ENCODE results near the gene NOS2. TPM values are rescaled to one million over a fixed set of nuclear protein-coding genes. Genes with fewer than 3 reads are reported as not detected.
"Not testable (repeated sequence)": the region's sequence is repeated elsewhere in the genome, so short reads cannot be mapped to it uniquely, and the experiment has no call there.

Gene NOS2
- total RNA-seq, 1 experiment from 2014 or later = not detected

DNA sequence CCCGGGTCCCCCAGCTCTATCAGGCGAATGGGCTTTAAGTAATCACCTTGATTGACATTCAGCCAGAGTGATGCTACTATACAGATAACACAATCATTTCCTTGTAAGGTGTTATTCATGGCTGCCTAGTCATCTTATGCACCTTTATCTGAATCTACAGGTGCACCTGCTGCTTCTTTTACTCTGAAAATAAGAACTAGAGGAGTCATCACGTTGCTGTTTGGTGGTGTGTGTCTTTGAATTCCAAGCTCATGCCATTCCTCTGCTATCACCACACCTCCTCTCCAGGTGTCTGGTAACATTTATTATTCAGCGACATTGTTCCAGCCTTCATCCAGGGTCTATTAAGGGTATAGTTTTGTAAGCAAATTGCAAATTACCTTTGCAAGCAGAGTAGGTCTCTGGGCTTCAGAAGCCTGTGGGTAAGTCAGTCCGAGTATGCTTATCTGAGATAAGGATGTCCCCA lies 51.9 kb downstream of the NOS2 start:
- Histone ChIP-seq H3K27ac (no peak overlapping the region), H3K9me2 (ENCODE audit: insufficient read depth) (no peaks in the 10 kb centered on the region), H3F3A (ENCODE audit: insufficient read depth, low read depth) (no peaks in the 10 kb centered on the region), H3K4me2 (no peak overlapping the region), H2AFZ (no peak overlapping the region), H3K36me3 (ENCODE audit: low read depth) (no peaks in the 10 kb centered on the region), H3K4me1 (replicated peaks; ENCODE audit: insufficient read depth) (no peaks in the 10 kb centered on the region), H3K27me3 (ENCODE audit: insufficient read depth, low read depth) (no peaks in the 10 kb centered on the region), H3K4me3 (no peak overlapping the region), H3K79me2 (ENCODE audit: low read depth) (no peaks in the 10 kb centered on the region), H4K20me1 (ENCODE audit: insufficient read depth) (no peaks in the 10 kb centered on the region), H3K9me3 (ENCODE audit: insufficient read depth, low read depth) (no peaks in the 10 kb centered on the region)
- CTCF ChIA-PET = interaction anchor here (0.6 kb wide), 1 partner anchor 188 kb away, joined by 3 read pairs; no protein-coding TSS in a partner anchor
- no TSS peak for BruUV-seq (replicated peaks)
- DNase-seq = no peak
- TF ChIP-seq EZH2 (IDR thresholded peaks at IDR 0.05; ENCODE audit: low read depth) = no peak
- TF ChIP-seq, protein P1, sequence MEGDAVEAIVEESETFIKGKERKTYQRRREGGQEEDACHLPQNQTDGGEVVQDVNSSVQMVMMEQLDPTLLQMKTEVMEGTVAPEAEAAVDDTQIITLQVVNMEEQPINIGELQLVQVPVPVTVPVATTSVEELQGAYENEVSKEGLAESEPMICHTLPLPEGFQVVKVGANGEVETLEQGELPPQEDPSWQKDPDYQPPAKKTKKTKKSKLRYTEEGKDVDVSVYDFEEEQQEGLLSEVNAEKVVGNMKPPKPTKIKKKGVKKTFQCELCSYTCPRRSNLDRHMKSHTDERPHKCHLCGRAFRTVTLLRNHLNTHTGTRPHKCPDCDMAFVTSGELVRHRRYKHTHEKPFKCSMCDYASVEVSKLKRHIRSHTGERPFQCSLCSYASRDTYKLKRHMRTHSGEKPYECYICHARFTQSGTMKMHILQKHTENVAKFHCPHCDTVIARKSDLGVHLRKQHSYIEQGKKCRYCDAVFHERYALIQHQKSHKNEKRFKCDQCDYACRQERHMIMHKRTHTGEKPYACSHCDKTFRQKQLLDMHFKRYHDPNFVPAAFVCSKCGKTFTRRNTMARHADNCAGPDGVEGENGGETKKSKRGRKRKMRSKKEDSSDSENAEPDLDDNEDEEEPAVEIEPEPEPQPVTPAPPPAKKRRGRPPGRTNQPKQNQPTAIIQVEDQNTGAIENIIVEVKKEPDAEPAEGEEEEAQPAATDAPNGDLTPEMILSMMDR (conservative IDR thresholded peaks at IDR 0.05) = 0 out of 2 replicates have a peak, but pooled peaks have one; percentile 3
- intact Hi-C loops (cut with micrococcal nuclease; ENCODE audit: unreplicated experiment) = no loop called here
- POLR2A ChIA-PET (ENCODE audit: unreplicated experiment) = no interaction called here

DNA sequence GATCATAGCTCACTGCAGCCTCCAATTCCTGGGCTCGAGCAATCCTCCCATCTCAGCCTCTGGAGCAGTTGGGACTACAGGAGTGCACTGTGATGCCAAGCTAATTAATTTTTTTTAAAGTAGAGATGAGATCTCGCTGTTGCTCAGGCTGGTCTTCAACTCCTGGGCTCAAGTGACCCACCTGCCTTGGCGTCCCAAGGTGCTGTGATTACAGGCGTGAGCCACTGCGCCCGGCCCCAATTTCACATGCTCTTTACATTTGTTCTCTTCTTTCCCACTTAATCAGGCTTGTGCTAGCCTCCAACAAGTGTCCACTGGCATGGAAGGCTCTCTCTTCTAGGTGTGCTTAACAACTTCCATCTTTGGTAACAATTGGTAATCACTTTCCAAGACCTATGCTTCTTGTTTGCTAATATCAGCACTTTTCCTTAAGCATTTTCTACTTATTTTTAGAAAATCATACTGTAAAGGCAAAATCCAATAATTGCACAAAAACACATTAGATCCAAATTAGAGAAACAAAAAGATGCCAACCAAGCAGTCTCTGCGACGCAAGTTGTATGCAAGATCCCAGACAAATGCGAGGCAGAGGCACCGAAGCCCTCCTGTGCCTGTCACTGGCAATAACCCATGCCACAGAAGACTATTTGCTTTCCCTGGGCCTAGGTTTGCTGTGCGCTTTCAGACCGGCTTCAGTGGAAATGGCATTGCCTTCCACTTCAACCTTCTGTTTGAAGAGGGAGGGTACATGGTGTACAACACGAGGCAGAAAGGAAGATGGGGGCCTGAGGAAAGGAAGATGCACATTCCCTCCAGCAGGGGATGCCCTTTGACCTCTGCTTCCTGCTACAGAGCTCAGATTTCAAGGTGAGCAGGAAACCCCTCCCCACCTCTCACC lies 52.6 kb downstream of the NOS2 start:
- intact Hi-C loops (cut with micrococcal nuclease; ENCODE audit: unreplicated experiment) = no loop called here
- Histone ChIP-seq H3K4me1 (replicated peaks; ENCODE audit: insufficient read depth) (no peaks in the 10 kb centered on the region), H3K9me2 (ENCODE audit: insufficient read depth) (no peaks in the 10 kb centered on the region), H3K79me2 (ENCODE audit: low read depth) (no peaks in the 10 kb centered on the region), H4K20me1 (ENCODE audit: insufficient read depth) (no peaks in the 10 kb centered on the region), H3K27me3 (ENCODE audit: insufficient read depth, low read depth) (no peaks in the 10 kb centered on the region), H3K36me3 (ENCODE audit: low read depth) (no peaks in the 10 kb centered on the region), H3K4me2 (no peak overlapping the region), H3K9me3 (ENCODE audit: insufficient read depth, low read depth) (no peaks in the 10 kb centered on the region), H3F3A (ENCODE audit: insufficient read depth, low read depth) (no peaks in the 10 kb centered on the region), H3K27ac (no peak overlapping the region), H3K4me3 (no peak overlapping the region), H2AFZ (no peak overlapping the region)
- no peak for DNase-seq
- TF ChIP-seq, protein P1 (conservative IDR thresholded peaks at IDR 0.05) = peak; percentile 57
- TF ChIP-seq EZH2 (IDR thresholded peaks at IDR 0.05; ENCODE audit: low read depth) = no peak
- POLR2A ChIA-PET (ENCODE audit: unreplicated experiment) = no interaction called here
- BruUV-seq (replicated peaks) = no TSS peak
- CTCF ChIA-PET = interaction anchor here (0.6 kb wide), 1 partner anchor 188 kb away, joined by 3 read pairs; no protein-coding TSS in a partner anchor

DNA sequence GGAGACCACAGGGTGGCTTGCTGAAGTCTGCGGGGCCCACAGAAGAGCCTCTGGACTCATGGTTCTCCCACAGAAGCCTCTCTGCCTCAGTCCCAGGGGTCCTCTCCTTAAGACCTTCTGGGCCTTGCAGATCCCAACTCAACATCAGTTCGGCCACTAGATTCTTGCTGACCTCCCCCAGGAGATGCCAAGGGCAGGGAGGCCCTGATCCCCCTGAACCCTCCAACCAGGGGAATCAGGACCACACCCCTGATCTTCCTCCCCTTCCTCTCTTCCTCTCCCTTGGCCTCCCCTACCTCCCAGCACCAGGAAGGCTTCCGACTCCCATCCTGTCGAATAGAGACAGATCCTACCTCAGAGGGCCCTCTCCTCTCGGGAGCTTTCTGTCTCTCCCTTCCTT lies 53.4 kb downstream of the NOS2 start:
- H2AFZ ChIP-seq = no peak overlapping the region
- H3K27ac ChIP-seq = no peak overlapping the region
- no peaks in the 10 kb centered on the region for H3K9me3 ChIP-seq (ENCODE audit: insufficient read depth, low read depth)
- no peaks in the 10 kb centered on the region for H3K4me1 ChIP-seq (replicated peaks; ENCODE audit: insufficient read depth)
- H3K27me3 ChIP-seq (ENCODE audit: insufficient read depth, low read depth) = no peaks in the 10 kb centered on the region
- BruUV-seq (replicated peaks) = no TSS peak
- H4K20me1 ChIP-seq (ENCODE audit: insufficient read depth) = no peaks in the 10 kb centered on the region
- DNase-seq = no peak
- no peak overlapping the region for H3K4me2 ChIP-seq
- ChIA-PET POLR2A (ENCODE audit: unreplicated experiment) (interaction anchor here (0.7 kb wide), 1 partner anchor 522 kb away, joined by 7 read pairs; no protein-coding TSS in a partner anchor), CTCF (no interaction called here)
- H3K4me3 ChIP-seq = no peak overlapping the region
- no peaks in the 10 kb centered on the region for H3K36me3 ChIP-seq (ENCODE audit: low read depth)
- H3K9me2 ChIP-seq (ENCODE audit: insufficient read depth) = no peaks in the 10 kb centered on the region
- TF ChIP-seq EZH2 (IDR thresholded peaks at IDR 0.05; ENCODE audit: low read depth) = no peak
- TF ChIP-seq, protein P1 (conservative IDR thresholded peaks at IDR 0.05) = no peak
- H3K79me2 ChIP-seq (ENCODE audit: low read depth) = no peaks in the 10 kb centered on the region
- intact Hi-C loops (cut with micrococcal nuclease; ENCODE audit: unreplicated experiment) = no loop called here
- no peaks in the 10 kb centered on the region for H3F3A ChIP-seq (ENCODE audit: insufficient read depth, low read depth)

DNA sequence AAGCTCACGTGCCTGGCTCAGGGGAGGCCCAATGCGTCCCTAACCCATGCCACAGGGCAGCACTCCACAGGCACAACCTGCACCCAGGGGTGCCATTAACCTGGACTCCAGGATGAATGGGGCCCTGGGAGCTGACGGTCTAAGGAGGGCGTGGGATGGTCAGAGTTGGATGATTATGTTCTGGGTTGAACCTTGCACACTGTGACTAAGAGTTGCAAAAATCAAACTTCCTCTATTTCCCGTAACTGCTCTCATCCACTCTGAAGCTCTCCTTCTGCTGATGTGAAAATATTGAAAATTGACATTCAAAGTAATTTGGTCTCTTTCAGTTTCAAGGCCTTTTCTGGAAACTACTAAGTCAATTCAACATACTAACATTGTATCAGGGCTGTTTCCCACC lies 54.0 kb downstream of the NOS2 start:
- H3K9me3 ChIP-seq (ENCODE audit: insufficient read depth, low read depth); H3K27ac ChIP-seq; H3F3A ChIP-seq (ENCODE audit: insufficient read depth, low read depth); DNase-seq; intact Hi-C loops (cut with micrococcal nuclease; ENCODE audit: unreplicated experiment); BruUV-seq (replicated peaks); H3K79me2 ChIP-seq (ENCODE audit: low read depth); H2AFZ ChIP-seq; H3K36me3 ChIP-seq (ENCODE audit: low read depth); H3K4me1 ChIP-seq (replicated peaks; ENCODE audit: insufficient read depth); H4K20me1 ChIP-seq (ENCODE audit: insufficient read depth); H3K27me3 ChIP-seq (ENCODE audit: insufficient read depth, low read depth); H3K9me2 ChIP-seq (ENCODE audit: insufficient read depth); H3K4me3 ChIP-seq; H3K4me2 ChIP-seq; CTCF ChIA-PET: not testable (repeated sequence)
- POLR2A ChIA-PET (ENCODE audit: unreplicated experiment) = interaction anchor here (0.7 kb wide), 1 partner anchor 523 kb away, joined by 7 read pairs; no protein-coding TSS in a partner anchor

DNA sequence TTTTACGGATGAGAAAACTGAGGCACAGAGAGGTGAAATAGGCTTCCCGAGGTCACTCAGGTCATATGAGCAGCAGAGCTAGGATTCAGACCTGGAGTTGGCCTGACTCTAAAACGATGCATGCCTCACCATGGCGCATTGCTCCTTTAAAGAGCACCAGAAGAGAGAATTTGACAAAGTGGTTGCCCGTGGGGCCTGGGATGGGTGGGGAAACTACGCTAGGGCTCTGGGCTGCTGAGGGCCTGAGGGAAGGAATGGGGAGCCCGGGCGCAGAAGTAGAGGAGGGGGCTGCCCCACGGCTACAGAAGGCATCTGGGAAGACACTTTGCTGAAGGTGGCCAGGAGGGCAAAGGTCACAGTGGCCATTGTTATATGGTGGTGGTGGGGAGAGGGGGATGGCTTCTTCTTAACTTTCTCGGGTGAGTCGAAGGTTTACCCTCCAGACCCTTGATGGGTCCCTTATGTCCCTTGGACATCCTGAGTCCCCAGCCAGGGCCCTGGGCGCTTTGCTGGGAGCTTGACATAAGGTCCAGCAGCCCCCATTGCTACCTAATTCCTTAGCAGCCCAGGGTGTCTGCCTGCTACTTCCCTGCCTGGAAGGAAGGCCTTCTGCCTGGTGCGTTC lies 55.0 kb downstream of the NOS2 start:
- H3K4me2 ChIP-seq; H2AFZ ChIP-seq; intact Hi-C loops (cut with micrococcal nuclease; ENCODE audit: unreplicated experiment); H3F3A ChIP-seq (ENCODE audit: insufficient read depth, low read depth); H4K20me1 ChIP-seq (ENCODE audit: insufficient read depth); H3K9me3 ChIP-seq (ENCODE audit: insufficient read depth, low read depth); H3K4me1 ChIP-seq (replicated peaks; ENCODE audit: insufficient read depth); H3K4me3 ChIP-seq; H3K27me3 ChIP-seq (ENCODE audit: insufficient read depth, low read depth); CTCF ChIA-PET; H3K36me3 ChIP-seq (ENCODE audit: low read depth); H3K27ac ChIP-seq; POLR2A ChIA-PET (ENCODE audit: unreplicated experiment); DNase-seq; BruUV-seq (replicated peaks); H3K9me2 ChIP-seq (ENCODE audit: insufficient read depth); H3K79me2 ChIP-seq (ENCODE audit: low read depth): not testable (repeated sequence)

All from PC-9 (cell line).